Measurements from ENCODE around the gene ANO4. TPM values are rescaled to one million over a fixed set of nuclear protein-coding genes. Genes with fewer than 3 reads are reported as not detected.

Gene ANO4
- total RNA-seq, 1 donor from 2014 or later = not detected

GRCh38 chr12:101013993-101014392 lies 219.4 kb downstream of the ANO4 start:
- H3K36me3 ChIP-seq = no peaks in the 10 kb centered on the region
- H3K27me3 ChIP-seq (ENCODE audit: low read depth) = no peaks in the 10 kb centered on the region
- H3K4me1 ChIP-seq = no peaks in the 10 kb centered on the region
- H3K27ac ChIP-seq (replicated peaks) = no peak overlapping the region
- DNase-seq = no peak
- H3K9me3 ChIP-seq (replicated peaks) = peaks cover 21% of the 10 kb centered on the region
- intact Hi-C loops (cut with micrococcal nuclease) = no loop called here
- TF ChIP-seq CTCF (IDR thresholded peaks at IDR 0.05; ENCODE audit: borderline replicate concordance) = no peak
- H3K4me3 ChIP-seq = no peak overlapping the region

- intact Hi-C loops (cut with micrococcal nuclease) = no loop called here
- no peak for TF ChIP-seq CTCF (IDR thresholded peaks at IDR 0.05; ENCODE audit: borderline replicate concordance)
- Histone ChIP-seq H3K4me1 (no peaks in the 10 kb centered on the region), H3K9me3 (replicated peaks) (peaks cover 11% of the 10 kb centered on the region), H3K27me3 (ENCODE audit: low read depth) (no peaks in the 10 kb centered on the region), H3K4me3 (no peak overlapping the region), H3K36me3 (no peaks in the 10 kb centered on the region), H3K27ac (replicated peaks) (no peak overlapping the region)
- DNase-seq = no peak
These were observed 220.5 kb downstream of the ANO4 start for GRCh38 chr12:101015044-101015443.

GRCh38 chr12:101018540-101018939 lies 224.0 kb downstream of the ANO4 start:
- intact Hi-C loops (cut with micrococcal nuclease) = no loop called here
- Histone ChIP-seq H3K4me3 (no peak overlapping the region), H3K36me3 (no peaks in the 10 kb centered on the region), H3K9me3 (replicated peaks) (peaks cover 13% of the 10 kb centered on the region), H3K4me1 (no peaks in the 10 kb centered on the region), H3K27ac (replicated peaks) (no peak overlapping the region), H3K27me3 (ENCODE audit: low read depth) (no peaks in the 10 kb centered on the region)
- no peak for DNase-seq
- no peak for TF ChIP-seq CTCF (IDR thresholded peaks at IDR 0.05; ENCODE audit: borderline replicate concordance)

GRCh38 chr12:101019201-101019600 lies 224.6 kb downstream of the ANO4 start:
- Histone ChIP-seq H3K4me1 (no peaks in the 10 kb centered on the region), H3K27me3 (ENCODE audit: low read depth) (no peaks in the 10 kb centered on the region), H3K4me3 (no peak overlapping the region), H3K27ac (replicated peaks) (no peak overlapping the region), H3K9me3 (replicated peaks) (peaks cover 13% of the 10 kb centered on the region), H3K36me3 (no peaks in the 10 kb centered on the region)
- intact Hi-C loops (cut with micrococcal nuclease) = no loop called here
- no peak for TF ChIP-seq CTCF (IDR thresholded peaks at IDR 0.05; ENCODE audit: borderline replicate concordance)
- no peak for DNase-seq

- no peaks in the 10 kb centered on the region for H3K27me3 ChIP-seq (ENCODE audit: low read depth)
- no peaks in the 10 kb centered on the region for H3K36me3 ChIP-seq
- H3K27ac ChIP-seq (replicated peaks) = no peak overlapping the region
- no peak overlapping the region for H3K4me3 ChIP-seq
- no peak for TF ChIP-seq CTCF (IDR thresholded peaks at IDR 0.05; ENCODE audit: borderline replicate concordance)
- intact Hi-C loops (cut with micrococcal nuclease) = no loop called here
- H3K4me1 ChIP-seq = no peaks in the 10 kb centered on the region
- peaks cover 13% of the 10 kb centered on the region for H3K9me3 ChIP-seq (replicated peaks)
- no peak for DNase-seq
These were observed 225.1 kb downstream of the ANO4 start for GRCh38 chr12:101019667-101020066.

GRCh38 chr12:101021442-101021841 lies 226.9 kb downstream of the ANO4 start:
- TF ChIP-seq CTCF (IDR thresholded peaks at IDR 0.05; ENCODE audit: borderline replicate concordance) = no peak
- intact Hi-C loops (cut with micrococcal nuclease) = no loop called here
- no peaks in the 10 kb centered on the region for H3K27me3 ChIP-seq (ENCODE audit: low read depth)

More at GRCh38 chr12:101021442-101021841, 226.9 kb downstream of the ANO4 start:
- H3K4me1 ChIP-seq = no peaks in the 10 kb centered on the region
- H3K36me3 ChIP-seq = no peaks in the 10 kb centered on the region
- H3K4me3 ChIP-seq = no peak overlapping the region
- H3K9me3 ChIP-seq (replicated peaks) = peaks cover 13% of the 10 kb centered on the region
- H3K27ac ChIP-seq (replicated peaks) = no peak overlapping the region
- DNase-seq = no peak
